SK-N-SH (cell line): ENCODE results near the gene SLC1A7.

Source experiments
- EZH2phosphoT487 ChIP-seq: fragments of 200-600 bp; sonication (generic); IDR thresholded peaks from 2 replicates; pipeline ENCODE4 v1.6.1; 2017; ENCODE audit warnings: low read depth, mixed run types, mild to moderate bottlenecking, antibody characterized with exemption, moderate library complexity, borderline replicate concordance
- TF ChIP-seq, protein P1 (sequence below): IDR thresholded peaks from 2 replicates; pipeline ENCODE4 v1.6.1; 2012; ENCODE audit warnings: mild to moderate bottlenecking, low read depth, low read length, moderate library complexity

DNA sequence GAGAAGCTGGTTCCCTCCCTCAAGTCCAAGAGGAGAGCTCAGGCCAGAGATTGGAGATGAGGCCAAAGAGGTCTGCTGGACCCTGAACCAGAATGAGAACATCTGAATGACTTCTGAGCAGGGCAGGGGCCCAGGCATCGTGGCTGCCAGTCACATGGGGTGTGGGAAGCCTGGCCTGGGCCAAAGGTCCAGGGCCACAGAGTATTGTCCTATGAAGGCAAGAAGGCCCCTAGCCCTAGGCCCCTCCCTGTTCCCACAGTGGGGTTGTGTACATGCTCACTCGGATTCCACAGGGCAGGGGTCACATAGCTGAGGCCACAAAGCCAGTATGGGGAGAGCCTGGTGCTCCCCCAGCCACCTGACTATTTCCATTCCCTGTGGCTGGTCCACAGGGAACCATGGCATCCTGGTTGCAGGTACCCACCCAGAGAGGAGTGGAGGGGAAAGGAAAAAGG, 18.5 kb upstream of the SLC1A7 start:
- no peak for TF ChIP-seq EZH2phosphoT487
- TF ChIP-seq, protein P1, sequence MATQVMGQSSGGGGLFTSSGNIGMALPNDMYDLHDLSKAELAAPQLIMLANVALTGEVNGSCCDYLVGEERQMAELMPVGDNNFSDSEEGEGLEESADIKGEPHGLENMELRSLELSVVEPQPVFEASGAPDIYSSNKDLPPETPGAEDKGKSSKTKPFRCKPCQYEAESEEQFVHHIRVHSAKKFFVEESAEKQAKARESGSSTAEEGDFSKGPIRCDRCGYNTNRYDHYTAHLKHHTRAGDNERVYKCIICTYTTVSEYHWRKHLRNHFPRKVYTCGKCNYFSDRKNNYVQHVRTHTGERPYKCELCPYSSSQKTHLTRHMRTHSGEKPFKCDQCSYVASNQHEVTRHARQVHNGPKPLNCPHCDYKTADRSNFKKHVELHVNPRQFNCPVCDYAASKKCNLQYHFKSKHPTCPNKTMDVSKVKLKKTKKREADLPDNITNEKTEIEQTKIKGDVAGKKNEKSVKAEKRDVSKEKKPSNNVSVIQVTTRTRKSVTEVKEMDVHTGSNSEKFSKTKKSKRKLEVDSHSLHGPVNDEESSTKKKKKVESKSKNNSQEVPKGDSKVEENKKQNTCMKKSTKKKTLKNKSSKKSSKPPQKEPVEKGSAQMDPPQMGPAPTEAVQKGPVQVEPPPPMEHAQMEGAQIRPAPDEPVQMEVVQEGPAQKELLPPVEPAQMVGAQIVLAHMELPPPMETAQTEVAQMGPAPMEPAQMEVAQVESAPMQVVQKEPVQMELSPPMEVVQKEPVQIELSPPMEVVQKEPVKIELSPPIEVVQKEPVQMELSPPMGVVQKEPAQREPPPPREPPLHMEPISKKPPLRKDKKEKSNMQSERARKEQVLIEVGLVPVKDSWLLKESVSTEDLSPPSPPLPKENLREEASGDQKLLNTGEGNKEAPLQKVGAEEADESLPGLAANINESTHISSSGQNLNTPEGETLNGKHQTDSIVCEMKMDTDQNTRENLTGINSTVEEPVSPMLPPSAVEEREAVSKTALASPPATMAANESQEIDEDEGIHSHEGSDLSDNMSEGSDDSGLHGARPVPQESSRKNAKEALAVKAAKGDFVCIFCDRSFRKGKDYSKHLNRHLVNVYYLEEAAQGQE = no peak
